ENCODE measurements around the gene PTGIS. TPM values are rescaled to one million over a fixed set of nuclear protein-coding genes. Genes with fewer than 3 reads are reported as not detected.

The PTGIS gene
- total RNA-seq, 8 experiments from 2014 or later: 0.22 to 36.5 (median 1.3) TPM

- WGBS, 10 experiments: 5 to 58% (median 32%) methylated on average over 2 to 4 of the region's 9 CpGs; no CpG with 5 or more reads in 6 of the 10 experiments
- Histone ChIP-seq H3K27ac (peak overlapping the region in 1 of 2 donors; percentile 22), H3K4me3 (peak overlapping the region in 1 of 5 donors; percentile 11), H3K4me1 (replicated peaks in 1 of 2) (peaks cover 20 to 23% of the 10 kb centered on the region in 2 donors)
- in situ Hi-C loops (cut with MboI; ENCODE audit: low pct_unique_long_range_greater_than_20kb in 2 of 9, low sequenced_read_pairs in 9 of 9, unreplicated experiment in 9 of 9): loop anchor here in 5 of 9 experiments (25.0 kb wide), 1 partner anchor 168 kb away; no protein-coding TSS in a partner anchor
- ATAC-seq (replicated peaks in 6 of 8): peak in 5 of 8 experiments; percentile 94 to 96 (median 95)
These were observed 62.4 kb downstream of the PTGIS start for GRCh38 chr20:49505518-49505917.

- in situ Hi-C loops (cut with MboI; ENCODE audit: low pct_unique_long_range_greater_than_20kb in 2 of 9, low sequenced_read_pairs in 9 of 9, unreplicated experiment in 9 of 9): loop anchor here in 5 of 9 experiments (25.0 kb wide), 1 partner anchor 166 kb away; no protein-coding TSS in a partner anchor
- H3K27ac ChIP-seq: no peak overlapping the region
- no peak overlapping the region for H3K4me3 ChIP-seq
- WGBS, 10 experiments: 17 to 33% (median 23%) methylated on average over 1 to 6 of the region's 6 CpGs; no CpG with 5 or more reads in 5 of the 10 experiments
- peaks cover 29% of the 10 kb centered on the region in 2 donors for H3K4me1 ChIP-seq (replicated peaks in 1 of 2)
- peak; percentile 13 to 99 (median 60) for ATAC-seq (replicated peaks in 6 of 8)
These were observed 64.8 kb downstream of the PTGIS start for GRCh38 chr20:49503176-49503575.

- WGBS, 10 experiments: 92% methylated on average over 2 of the region's 3 CpGs; no CpG with 5 or more reads in 9 of the 10 experiments
These were observed 66.0 kb downstream of the PTGIS start for GRCh38 chr20:49501917-49502316.

GRCh38 chr20:49497398-49497669 is 70.6 kb downstream of the PTGIS start:
- 89% methylated on average over 1 of the region's 1 CpG; no CpG with 5 or more reads in 9 of the 10 experiments for WGBS, 10 experiments
- no peak for ATAC-seq (replicated peaks in 6 of 8)
- no peak overlapping the region for H3K4me3 ChIP-seq
- peaks cover 9 to 12% of the 10 kb centered on the region in 2 donors for H3K4me1 ChIP-seq (replicated peaks in 1 of 2)
- in situ Hi-C loops (cut with MboI; ENCODE audit: low pct_unique_long_range_greater_than_20kb in 2 of 9, low sequenced_read_pairs in 9 of 9, unreplicated experiment in 9 of 9): loop anchor here in 1 of 9 experiments (25.0 kb wide), 1 partner anchor 160 kb away; no protein-coding TSS in a partner anchor
- no peak overlapping the region for H3K27ac ChIP-seq

More at GRCh38 chr20:49501917-49502316, 66.0 kb downstream of the PTGIS start:
- H3K4me1 ChIP-seq (replicated peaks in 1 of 2): peaks cover 29% of the 10 kb centered on the region in 2 donors
- H3K4me3 ChIP-seq: no peak overlapping the region
- ATAC-seq (replicated peaks in 6 of 8): peak in 2 of 8 experiments; percentile 26 to 49
- H3K27ac ChIP-seq: no peak overlapping the region
- in situ Hi-C loops (cut with MboI; ENCODE audit: low pct_unique_long_range_greater_than_20kb in 2 of 9, low sequenced_read_pairs in 9 of 9, unreplicated experiment in 9 of 9): loop anchor here in 5 of 9 experiments (25.0 kb wide), 1 partner anchor 165 kb away; no protein-coding TSS in a partner anchor

GRCh38 chr20:49496553-49497397 is 71.2 kb downstream of the PTGIS start:
- no peak overlapping the region for H3K27ac ChIP-seq
- 46 to 93% (median 74%) methylated on average over 1 to 4 of the region's 5 CpGs; no CpG with 5 or more reads in 3 of the 10 experiments for WGBS, 10 experiments
- H3K4me3 ChIP-seq: no peak overlapping the region
- ATAC-seq (replicated peaks in 6 of 8): peak in 2 of 8 experiments; percentile 38 to 62
- in situ Hi-C loops (cut with MboI; ENCODE audit: low pct_unique_long_range_greater_than_20kb in 2 of 9, low sequenced_read_pairs in 9 of 9, unreplicated experiment in 9 of 9): loop anchor here in 1 of 9 experiments (25.0 kb wide), 1 partner anchor 159 kb away; no protein-coding TSS in a partner anchor
- H3K4me1 ChIP-seq (replicated peaks in 1 of 2): peaks cover 9 to 12% of the 10 kb centered on the region in 2 donors

- no peak overlapping the region for H3K4me3 ChIP-seq
- WGBS, 10 experiments: 0 to 82% (median 66%) methylated on average over 1 to 4 of the region's 4 CpGs
- no peak for ATAC-seq (replicated peaks in 6 of 8)
- H3K27ac ChIP-seq: no peak overlapping the region
- peaks cover 9 to 12% of the 10 kb centered on the region in 2 donors for H3K4me1 ChIP-seq (replicated peaks in 1 of 2)
- in situ Hi-C loops (cut with MboI; ENCODE audit: low pct_unique_long_range_greater_than_20kb in 2 of 9, low sequenced_read_pairs in 9 of 9, unreplicated experiment in 9 of 9): loop anchor here in 1 of 9 experiments (25.0 kb wide), 1 partner anchor 159 kb away; no protein-coding TSS in a partner anchor
These were observed 71.9 kb downstream of the PTGIS start for GRCh38 chr20:49496043-49496442.

GRCh38 chr20:49490689-49491088 is 77.2 kb downstream of the PTGIS start:
- ATAC-seq (replicated peaks in 6 of 8): no peak
- in situ Hi-C loops (cut with MboI; ENCODE audit: low pct_unique_long_range_greater_than_20kb in 2 of 9, low sequenced_read_pairs in 9 of 9, unreplicated experiment in 9 of 9): loop anchor here in 1 of 9 experiments (25.0 kb wide), 1 partner anchor 153 kb away; no protein-coding TSS in a partner anchor

GRCh38 chr20:49489688-49490087 is 78.2 kb downstream of the PTGIS start:
- no peak for ATAC-seq (replicated peaks in 6 of 8)
- Histone ChIP-seq H3K4me1 (replicated peaks in 1 of 2) (no peaks in the 10 kb centered on the region), H3K4me3 (no peak overlapping the region), H3K27ac (no peak overlapping the region)
- WGBS, 10 experiments: 35 to 100% (median 86%) methylated on average over 1 to 5 of the region's 5 CpGs; no CpG with 5 or more reads in 1 of the 10 experiments
- in situ Hi-C loops (cut with MboI; ENCODE audit: low pct_unique_long_range_greater_than_20kb in 2 of 9, low sequenced_read_pairs in 9 of 9, unreplicated experiment in 9 of 9): loop anchor here in 2 of 9 experiments (10.0 to 25.0 kb wide), 2 partner anchors 152 to 155 kb away; no protein-coding TSS in a partner anchor

More at GRCh38 chr20:49490689-49491088, 77.2 kb downstream of the PTGIS start:
- Histone ChIP-seq H3K4me3 (no peak overlapping the region), H3K4me1 (replicated peaks in 1 of 2) (peaks cover 0 to 3% of the 10 kb centered on the region in 2 donors), H3K27ac (no peak overlapping the region)
- WGBS, 10 experiments: 0 to 67% (median 21%) methylated on average over 1 of the region's 1 CpG; no CpG with 5 or more reads in 6 of the 10 experiments

- Histone ChIP-seq H3K27ac (no peak overlapping the region), H3K4me3 (no peak overlapping the region), H3K4me1 (replicated peaks in 1 of 2) (no peaks in the 10 kb centered on the region)
- no peak for ATAC-seq (replicated peaks in 6 of 8)
- in situ Hi-C loops (cut with MboI; ENCODE audit: low pct_unique_long_range_greater_than_20kb in 2 of 9, low sequenced_read_pairs in 9 of 9, unreplicated experiment in 9 of 9): loop anchor here in 2 of 9 experiments (10.0 to 25.0 kb wide), 2 partner anchors 149 to 151 kb away; no protein-coding TSS in a partner anchor
These were observed 81.9 kb downstream of the PTGIS start for GRCh38 chr20:49486064-49486463.

GRCh38 chr20:49485563-49485962 is 82.4 kb downstream of the PTGIS start:
- Histone ChIP-seq H3K4me1 (replicated peaks in 1 of 2) (no peaks in the 10 kb centered on the region), H3K4me3 (no peak overlapping the region), H3K27ac (no peak overlapping the region)
- in situ Hi-C loops (cut with MboI; ENCODE audit: low pct_unique_long_range_greater_than_20kb in 2 of 9, low sequenced_read_pairs in 9 of 9, unreplicated experiment in 9 of 9): loop anchor here in 2 of 9 experiments (10.0 to 25.0 kb wide), 2 partner anchors 148 to 151 kb away; no protein-coding TSS in a partner anchor
- 25 to 86% (median 60%) methylated on average over 1 of the region's 1 CpG; no CpG with 5 or more reads in 3 of the 10 experiments for WGBS, 10 experiments
- no peak for ATAC-seq (replicated peaks in 6 of 8)

GRCh38 chr20:49484180-49485140 is 83.5 kb downstream of the PTGIS start:
- in situ Hi-C loops (cut with MboI; ENCODE audit: low pct_unique_long_range_greater_than_20kb in 2 of 9, low sequenced_read_pairs in 9 of 9, unreplicated experiment in 9 of 9): loop anchor here in 2 of 9 experiments (10.0 to 25.0 kb wide), 2 partner anchors 147 to 150 kb away; no protein-coding TSS in a partner anchor

GRCh38 chr20:49483696-49484123 is 84.2 kb downstream of the PTGIS start:
- Histone ChIP-seq H3K4me3 (peak overlapping the region; percentile 41 to 60 (median 48)), H3K27ac (no peak overlapping the region), H3K4me1 (replicated peaks in 1 of 2) (peaks cover 0 to 2% of the 10 kb centered on the region in 2 donors)
- ATAC-seq (replicated peaks in 6 of 8): peak in 6 of 8 experiments; percentile 6 to 62 (median 60)
- in situ Hi-C loops (cut with MboI; ENCODE audit: low pct_unique_long_range_greater_than_20kb in 2 of 9, low sequenced_read_pairs in 9 of 9, unreplicated experiment in 9 of 9): loop anchor here in 2 of 9 experiments (10.0 to 25.0 kb wide), 2 partner anchors 146 to 149 kb away; no protein-coding TSS in a partner anchor
- no CpG with 5 or more reads among the region's 44 CpGs for WGBS, 10 experiments

More at GRCh38 chr20:49484180-49485140, 83.5 kb downstream of the PTGIS start:
- Histone ChIP-seq H3K4me3 (peak overlapping the region; percentile 41 to 60 (median 48)), H3K27ac (no peak overlapping the region), H3K4me1 (replicated peaks in 1 of 2) (no peaks in the 10 kb centered on the region)
- WGBS, 10 experiments: 0 to 17% (median 1%) methylated on average over 1 to 8 of the region's 61 CpGs; no CpG with 5 or more reads in 4 of the 10 experiments
- peak; percentile 90 to 94 (median 92) for ATAC-seq (replicated peaks in 6 of 8)

All from motor neuron (in vitro differentiated cells).